TTC549 (cell line): Measurements from ENCODE around the gene PCCA.
"Not testable (repeated sequence)": the region's sequence is repeated elsewhere in the genome, so short reads cannot be mapped to it uniquely, and the experiment has no call there.

Experiments used
- FAIRE-seq: peaks from 2 replicates; lab custom pipeline; 2012; peaks lifted over from hg19 to GRCh38; lab: Jason Lieb, UNC

Gene PCCA

GRCh38 chr13:100306434-100306999 lies 217.6 kb downstream of the PCCA start:
- no peak for FAIRE-seq

GRCh38 chr13:100314132-100314910 lies 225.4 kb downstream of the PCCA start:
- no peak for FAIRE-seq

GRCh38 chr13:100315522-100315921 lies 226.6 kb downstream of the PCCA start:
- FAIRE-seq: no peak

DNA sequence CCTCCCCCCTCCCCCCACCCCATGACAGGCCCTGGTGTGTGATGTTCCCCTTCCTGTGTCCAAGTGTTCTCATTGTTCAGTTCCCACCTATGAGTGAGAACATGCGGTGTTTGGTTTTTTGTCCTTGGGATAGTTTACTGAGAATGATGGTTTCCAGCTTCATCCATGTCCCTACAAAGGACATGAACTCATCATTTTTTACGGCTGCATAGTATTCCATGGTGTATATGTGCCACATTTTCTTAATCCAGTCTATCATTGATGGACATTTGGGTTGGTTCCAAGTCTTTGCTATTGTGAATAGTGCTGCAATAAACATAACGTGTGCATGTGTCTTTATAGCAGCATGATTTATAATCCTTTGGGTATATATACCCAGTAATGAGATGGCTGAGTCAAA lies 229.6 kb downstream of the PCCA start:
- not testable (repeated sequence) for FAIRE-seq

GRCh38 chr13:100323937-100324336 lies 235.0 kb downstream of the PCCA start:
- no peak for FAIRE-seq

DNA sequence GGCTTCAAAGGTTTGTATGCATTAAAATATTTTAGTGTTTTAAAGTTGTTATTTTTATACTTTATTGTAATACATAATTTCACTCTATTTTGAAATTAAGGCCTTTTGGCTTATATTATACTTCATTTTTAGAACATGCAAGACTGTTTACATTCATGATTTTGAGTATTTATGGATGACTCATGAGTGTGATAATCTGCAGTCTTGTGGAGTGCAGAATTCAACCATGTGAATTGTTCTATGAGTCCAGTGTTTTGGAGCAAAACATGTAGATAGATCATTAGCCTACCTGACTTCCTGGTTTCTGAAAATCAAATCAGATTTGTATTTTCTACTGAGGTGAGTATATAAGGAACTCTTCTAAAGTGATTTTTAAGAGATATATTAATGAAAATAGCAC lies 241.8 kb downstream of the PCCA start:
- FAIRE-seq: no peak

DNA sequence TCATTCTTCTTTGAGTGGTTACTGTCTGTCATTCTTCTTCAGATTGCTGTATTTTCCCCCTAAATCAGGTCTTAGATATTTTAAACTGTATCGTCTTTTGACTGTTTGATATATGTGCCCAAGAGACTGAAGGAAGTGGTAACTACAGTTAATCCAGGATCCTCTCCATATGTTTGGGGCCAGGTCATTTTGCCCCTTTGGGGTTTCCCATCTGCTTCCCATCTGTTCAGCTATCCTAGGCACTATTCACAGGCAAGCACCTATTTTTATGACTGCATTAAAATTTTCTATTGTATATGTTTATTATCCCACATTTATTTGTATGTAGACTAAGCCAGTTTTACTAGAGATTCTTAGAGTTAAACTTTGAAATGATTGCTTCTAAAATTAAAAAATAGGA lies 244.2 kb downstream of the PCCA start:
- FAIRE-seq: no peak

DNA sequence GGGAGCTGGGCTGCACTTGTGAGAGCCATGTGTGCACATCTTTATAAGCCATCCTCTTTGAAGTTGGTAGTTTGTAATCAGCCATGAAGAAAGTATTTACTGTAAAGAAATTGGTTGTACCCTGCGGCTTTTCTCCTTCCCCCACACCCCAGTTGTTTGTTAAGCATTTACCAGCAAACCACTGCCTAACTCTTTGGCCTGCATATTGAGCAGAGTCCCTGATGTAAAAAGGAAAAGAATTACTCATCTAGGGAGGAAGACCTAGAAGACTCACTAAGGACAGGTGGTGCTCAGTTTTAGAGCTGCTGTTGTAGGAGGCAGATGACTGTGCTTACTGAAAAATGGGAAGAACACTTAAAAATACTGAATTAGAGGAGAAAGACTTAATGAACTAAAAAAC lies 245.3 kb downstream of the PCCA start:
- no peak for FAIRE-seq

DNA sequence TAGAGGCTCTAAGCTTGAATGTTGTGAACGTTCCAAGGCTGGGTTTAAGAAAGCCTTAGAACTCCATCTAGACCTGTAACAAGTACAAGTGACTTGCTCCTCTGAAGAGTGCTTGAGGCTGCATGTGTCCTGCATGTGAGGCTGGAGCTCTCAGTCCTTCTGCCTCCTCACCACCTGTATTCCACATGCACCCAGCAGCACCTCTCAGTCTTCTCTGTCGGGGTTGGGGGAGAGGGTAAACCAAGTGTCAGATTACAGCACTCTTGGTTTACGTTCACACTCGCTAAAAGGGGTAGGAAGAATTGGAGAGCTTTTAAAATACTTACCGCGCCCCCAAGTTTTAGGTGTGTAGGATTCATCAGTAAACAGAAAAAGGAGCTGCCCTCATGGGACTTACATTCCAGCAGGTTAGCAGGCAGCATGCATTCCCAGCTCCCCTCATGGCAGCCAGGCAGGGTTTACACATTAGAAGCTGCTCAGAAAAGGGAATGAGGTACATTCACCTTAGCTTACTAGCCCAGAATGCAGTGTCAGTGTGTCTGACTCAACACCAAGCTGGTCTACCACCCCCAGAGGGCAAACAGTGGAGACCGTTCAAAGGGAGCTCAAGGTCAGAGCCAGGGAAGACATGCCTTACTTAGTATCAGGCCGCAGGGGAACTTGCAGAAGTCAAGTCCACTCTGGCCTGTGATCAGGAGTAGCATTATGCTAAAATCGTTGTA lies 248.1 kb downstream of the PCCA start:
- no peak for FAIRE-seq

GRCh38 chr13:100338275-100338674 lies 249.4 kb downstream of the PCCA start:
- FAIRE-seq: no peak

GRCh38 chr13:100339411-100339940 lies 250.6 kb downstream of the PCCA start:
- no peak for FAIRE-seq

DNA sequence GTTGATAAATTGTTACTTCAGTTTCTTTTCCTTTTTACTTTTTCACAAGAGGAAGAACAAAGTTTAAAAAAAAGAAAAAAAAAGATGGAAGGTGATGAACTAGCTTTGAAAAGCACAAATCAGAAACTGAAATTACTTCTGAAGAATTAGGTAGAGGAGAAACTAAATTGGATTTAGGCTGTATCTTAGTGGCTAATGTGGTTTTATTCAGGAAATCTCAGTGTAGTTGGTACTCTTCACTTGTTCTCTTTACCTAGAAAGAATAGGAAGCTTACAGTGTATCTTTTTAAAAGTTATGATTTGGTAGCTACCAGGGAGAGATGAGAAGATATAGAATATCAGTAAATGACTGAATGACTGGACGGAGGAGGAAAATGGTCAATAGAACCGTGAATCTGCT lies 252.0 kb downstream of the PCCA start:
- no peak for FAIRE-seq

GRCh38 chr13:100341327-100341726 lies 252.4 kb downstream of the PCCA start:
- no peak for FAIRE-seq

DNA sequence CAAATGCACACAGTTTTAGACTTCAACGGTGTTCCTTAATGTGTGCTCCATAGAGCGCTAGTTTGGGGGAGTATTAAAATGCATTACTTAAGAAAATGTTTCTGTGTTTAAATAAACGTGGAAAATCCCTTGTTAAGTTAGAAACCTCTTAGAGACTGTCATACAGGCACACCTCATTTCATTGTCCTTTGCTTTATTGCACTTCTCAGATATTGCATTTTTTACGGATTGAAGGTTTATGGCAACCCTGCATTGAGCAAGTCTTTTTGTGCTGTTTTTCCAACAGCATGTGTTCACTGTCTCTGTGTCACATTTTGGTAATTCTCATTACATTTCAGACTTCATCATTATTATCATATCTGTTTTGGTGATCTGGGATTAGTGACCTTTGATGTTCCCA lies 255.7 kb downstream of the PCCA start:
- FAIRE-seq: no peak

DNA sequence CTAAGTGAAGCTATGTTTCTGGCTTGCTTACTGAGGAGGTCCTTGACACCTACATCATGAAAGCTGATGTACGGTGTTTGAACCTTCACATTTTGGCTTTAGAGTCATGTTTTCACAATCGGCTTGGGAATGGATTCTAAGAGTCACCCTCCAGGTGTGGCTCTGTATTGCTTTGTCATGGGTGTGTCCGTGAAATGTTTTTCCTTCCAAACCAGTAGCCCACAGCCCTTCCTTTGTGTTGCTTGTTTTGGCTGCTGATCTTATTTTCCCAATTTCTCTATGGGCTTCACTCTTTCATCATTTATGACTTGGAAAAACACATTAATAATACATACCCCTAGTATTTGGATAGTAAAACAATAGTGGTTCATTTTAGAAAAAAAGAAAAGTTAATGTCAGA lies 259.1 kb downstream of the PCCA start:
- no peak for FAIRE-seq

- no peak for FAIRE-seq
Observed at GRCh38 chr13:100349594-100349993, 260.7 kb downstream of the PCCA start.

GRCh38 chr13:100350601-100351000 lies 261.7 kb downstream of the PCCA start:
- FAIRE-seq: no peak

DNA sequence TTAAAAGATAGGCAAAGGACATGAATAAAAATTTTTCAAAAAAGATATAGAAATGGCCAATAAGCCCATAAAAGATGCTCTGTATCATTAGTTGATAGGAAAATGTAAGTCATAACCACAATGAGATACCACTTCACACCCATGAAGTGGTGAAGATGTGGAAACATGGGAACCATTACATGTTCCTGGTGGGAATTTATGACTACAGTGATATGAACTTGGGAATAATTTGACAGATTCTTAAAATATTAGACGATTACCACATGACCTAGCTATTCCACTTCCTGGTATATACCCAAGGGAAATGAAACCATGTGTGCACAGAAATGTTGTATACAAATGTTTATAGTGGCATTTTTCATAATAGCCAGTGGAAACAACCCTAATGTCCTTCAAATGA lies 267.5 kb downstream of the PCCA start:
- FAIRE-seq: no peak

GRCh38 chr13:100356889-100357288 lies 268.0 kb downstream of the PCCA start:
- no peak for FAIRE-seq

GRCh38 chr13:100357764-100358163 lies 268.9 kb downstream of the PCCA start:
- FAIRE-seq: no peak

DNA sequence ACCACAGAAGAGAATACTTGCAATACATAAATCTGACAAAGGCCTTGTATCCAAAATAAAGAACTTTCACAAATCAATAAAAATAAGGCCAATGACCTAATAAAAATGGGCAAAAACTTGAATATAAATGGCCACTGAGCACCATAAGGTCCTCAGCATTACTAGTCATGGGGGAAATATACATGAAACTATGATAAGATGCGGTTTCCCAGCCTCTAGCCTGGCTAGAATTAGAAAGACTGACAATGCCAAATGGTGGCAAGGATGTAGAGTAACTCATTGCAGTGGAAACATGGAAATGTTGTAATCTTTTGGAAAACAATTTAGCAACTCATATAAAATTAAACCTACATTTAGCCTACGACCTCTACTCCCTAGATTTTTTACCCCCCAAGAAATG lies 272.6 kb downstream of the PCCA start:
- FAIRE-seq: no peak

DNA sequence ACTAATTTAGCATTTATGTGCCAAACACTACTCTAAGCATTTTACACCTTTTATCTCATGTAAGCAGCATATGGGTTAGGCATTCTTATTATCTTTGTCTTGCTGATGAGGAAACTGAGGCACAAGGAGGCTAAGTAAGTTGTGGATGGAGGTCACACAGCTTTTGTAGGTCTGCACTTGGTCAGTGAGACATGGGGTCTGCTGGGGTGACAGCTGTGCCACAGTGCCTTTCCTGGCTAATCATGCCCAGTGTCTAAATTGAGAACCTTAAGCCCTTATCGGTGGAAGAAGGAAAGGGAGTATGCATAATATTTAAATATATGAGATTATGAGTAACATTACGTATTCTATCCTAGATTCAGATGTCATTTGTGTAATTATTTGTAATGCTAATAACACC lies 273.5 kb downstream of the PCCA start:
- no peak for FAIRE-seq

- no peak for FAIRE-seq
Observed at GRCh38 chr13:100362781-100363180, 273.9 kb downstream of the PCCA start.
